PC-3 (cell line): ENCODE measurements around the gene FBLN1. TPM values are rescaled to one million over a fixed set of nuclear protein-coding genes. Genes with fewer than 3 reads are reported as not detected.
"Not testable (repeated sequence)": the region's sequence is repeated elsewhere in the genome, so short reads cannot be mapped to it uniquely, and the experiment has no call there.

Experiments
- ATAC-seq: fragments of 200-7000 bp; cut with Tn5 transposase; 2 replicates; pipeline ENCODE4 v1.9.1; 2020; ENCODE audit warnings: mild to moderate bottlenecking, moderate library complexity
- BruUV-seq: library from RNA; stranded (reverse); fragments of 400-500 nt; replicated peaks from 2 replicates; lab custom pipeline; 2021; lab: Mats Ljungman, UMichigan
- CTCF ChIA-PET: fragments of 300-600 bp; sonication (Branson Sonifier 250); formaldehyde crosslinking; loops from one replicate; lab custom pipeline; 2022; ENCODE audit warnings: antibody characterized with exemption; lab: Charles Lee
- POLR2A ChIA-PET: fragments of 300-600 bp; sonication (Branson Sonifier 250); formaldehyde crosslinking; loops from one replicate; lab custom pipeline; 2022; ENCODE audit warnings: antibody characterized with exemption; ENCODE audit not compliant: unreplicated experiment; lab: Charles Lee
- DNase-seq: peaks from one replicate; pipeline ENCODE4 v3.0.0-alpha.2; 2015
- H2AFZ ChIP-seq: fragments of 300-600 bp; sonication (generic); 2 replicates; pipeline ENCODE4 v1.6.0; 2016; ENCODE audit warnings: antibody characterized with exemption, low read length
- H3F3A ChIP-seq: fragments of 300-600 bp; sonication (generic); one replicate; pipeline ENCODE4 v1.6.0; 2017; ENCODE audit warnings: antibody characterized with exemption, low read length, control low read depth, mild to moderate bottlenecking; ENCODE audit not compliant: unreplicated experiment
- H3K27ac ChIP-seq: fragments of 300-600 bp; sonication (generic); 2 replicates; pipeline ENCODE4 v1.5.1; 2016; ENCODE audit warnings: mild to moderate bottlenecking, low read length
- H3K27me3 ChIP-seq: fragments of 300-600 bp; sonication (generic); 2 replicates; pipeline ENCODE4 v1.6.1; 2016; ENCODE audit warnings: low read length, mixed read lengths
- H3K36me3 ChIP-seq: fragments of 300-600 bp; sonication (generic); 2 replicates; pipeline ENCODE4 v1.6.1; 2016; ENCODE audit warnings: low read depth, mixed run types, low read length, mixed read lengths
- H3K4me1 ChIP-seq: fragments of 300-600 bp; sonication (generic); 2 replicates; pipeline ENCODE4 v1.5.1; 2016; ENCODE audit warnings: low read length; ENCODE audit not compliant: insufficient read depth
- H3K4me2 ChIP-seq: fragments of 300-600 bp; sonication (generic); 2 replicates; pipeline ENCODE4 v1.6.0; 2016; ENCODE audit warnings: low read length
- H3K4me3 ChIP-seq: fragments of 300-600 bp; sonication (generic); 2 replicates; pipeline ENCODE4 v1.5.1; 2016; ENCODE audit warnings: mild to moderate bottlenecking, low read length, mixed read lengths
- H3K79me2 ChIP-seq: fragments of 300-600 bp; sonication (generic); 2 replicates; pipeline ENCODE4 v1.6.1; 2017; ENCODE audit warnings: low read length, mixed read lengths
- H3K9ac ChIP-seq: fragments of 300-600 bp; sonication (generic); 2 replicates; pipeline ENCODE4 v1.6.0; 2016; ENCODE audit warnings: mild to moderate bottlenecking, low read length
- H3K9me2 ChIP-seq: fragments of 300-600 bp; sonication (generic); replicated peaks from 2 replicates; pipeline ENCODE4 v1.6.1; 2016; ENCODE audit warnings: mixed run types, low read length, mixed read lengths
- H3K9me3 ChIP-seq: fragments of 300-600 bp; sonication (generic); 2 replicates; pipeline ENCODE4 v1.6.1; 2016; ENCODE audit warnings: low read length, mixed read lengths
- H4K20me1 ChIP-seq: fragments of 300-600 bp; sonication (generic); 2 replicates; pipeline ENCODE4 v1.6.1; 2016; ENCODE audit warnings: low read length, mixed read lengths
- CTCF ChIP-seq: fragments of 300-600 bp; sonication (generic); conservative IDR thresholded peaks from 2 replicates; pipeline ENCODE4 v1.5.1; 2017; ENCODE audit warnings: antibody characterized with exemption, low read depth, mild to moderate bottlenecking, low read length
- EZH2 ChIP-seq: fragments of 300-600 bp; sonication (generic); IDR thresholded peaks from one replicate; pipeline ENCODE4 v1.6.1; 2017; ENCODE audit warnings: antibody characterized with exemption, mild to moderate bottlenecking, low read length; ENCODE audit not compliant: unreplicated experiment
- EZH2phosphoT487 ChIP-seq: fragments of 300-600 bp; sonication (generic); IDR thresholded peaks from 2 replicates; pipeline ENCODE4 v1.6.1; 2018; ENCODE audit warnings: mild to moderate bottlenecking, antibody characterized with exemption, low read length, borderline replicate concordance
- intact Hi-C: fragments of 100-400 bp; cut with micrococcal nuclease; formaldehyde crosslinking; loops from 2 replicates; pipeline ENCODE4 v1.9.0; 2023
- total RNA-seq: library from RNA; depleted of rRNA; stranded (reverse); fragments of >200 nt; gene quantifications from 2 replicates; pipeline ENCODE4 v1.2.3, GENCODE V29; 2014

Gene FBLN1
- total RNA-seq, 1 experiment from 2014 or later, result 13.4 TPM

DNA sequence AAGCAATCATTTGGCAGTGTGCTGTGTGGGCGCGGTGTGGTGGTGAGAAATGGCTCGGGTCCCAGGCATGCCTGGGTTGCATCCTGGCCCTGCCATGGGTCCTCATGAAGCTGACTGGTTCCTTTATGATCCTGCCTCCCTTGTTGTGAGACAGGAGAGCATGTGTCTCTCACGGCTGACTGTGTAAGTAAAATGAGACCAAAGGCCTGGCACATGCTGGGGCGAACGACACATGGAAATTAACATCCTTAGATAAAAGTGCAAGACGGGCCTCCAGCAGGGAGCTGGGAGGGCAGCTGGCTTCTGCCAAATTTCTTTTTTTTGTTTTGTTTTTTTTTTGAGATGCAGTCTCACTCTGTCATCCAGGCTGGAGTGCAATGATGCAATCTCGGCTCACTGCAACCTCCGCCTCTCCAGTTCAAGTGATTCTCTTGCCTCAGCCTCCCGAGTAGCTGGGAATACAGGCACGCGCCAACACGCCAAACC, 9.4 kb upstream of the FBLN1 start:
- Histone ChIP-seq H3K9me3 (0 out of 2 replicates have a peak, but pooled peaks cover 2% of the 10 kb centered on the region), H3K4me1 (no peaks in the 10 kb centered on the region), H3K79me2 (no peaks in the 10 kb centered on the region), H3K9me2 (no peaks in the 10 kb centered on the region), H3K27me3 (no peaks in the 10 kb centered on the region), H3K36me3 (no peaks in the 10 kb centered on the region), H3K9ac (no peak overlapping the region), H4K20me1 (no peaks in the 10 kb centered on the region), H3K4me3 (no peak overlapping the region), H3K27ac (no peak overlapping the region), H2AFZ (no peak overlapping the region), H3K4me2 (no peak overlapping the region), H3F3A (no peaks in the 10 kb centered on the region)
- ChIA-PET CTCF (no interaction called here), POLR2A (no interaction called here)
- TF ChIP-seq CTCF (no peak), EZH2 (no peak)
- no peak for DNase-seq
- no TSS peak for BruUV-seq
- no peak for ATAC-seq
- intact Hi-C loops, result no loop called here

DNA sequence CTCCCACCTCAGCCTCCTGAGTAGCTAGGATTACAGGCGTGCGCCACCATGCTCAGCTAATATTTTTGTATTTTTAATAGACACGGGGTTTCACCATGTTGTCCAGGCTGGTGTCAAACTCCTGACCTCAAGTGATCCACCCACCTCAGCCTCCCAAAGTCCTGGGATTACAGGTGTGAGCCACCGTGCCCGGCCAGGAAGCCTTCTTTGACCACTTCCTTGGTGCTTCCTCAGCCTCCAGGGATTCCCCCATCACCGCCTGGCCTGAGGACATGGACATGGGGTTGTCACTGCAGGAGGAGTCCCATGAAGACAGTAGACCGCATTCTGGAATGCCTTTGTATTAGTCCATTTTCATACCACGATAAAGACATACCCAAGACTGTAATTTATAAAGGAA, 8.4 kb upstream of the FBLN1 start:
- H3K4me1 ChIP-seq, H3K4me2 ChIP-seq, H3K4me3 ChIP-seq, H3F3A ChIP-seq, H3K9me3 ChIP-seq, ATAC-seq, H3K36me3 ChIP-seq, DNase-seq, H3K27ac ChIP-seq, POLR2A ChIA-PET, CTCF ChIA-PET, H3K27me3 ChIP-seq, intact Hi-C loops, H2AFZ ChIP-seq, H3K79me2 ChIP-seq, H3K9ac ChIP-seq, BruUV-seq, H4K20me1 ChIP-seq, H3K9me2 ChIP-seq: not testable (repeated sequence)

DNA sequence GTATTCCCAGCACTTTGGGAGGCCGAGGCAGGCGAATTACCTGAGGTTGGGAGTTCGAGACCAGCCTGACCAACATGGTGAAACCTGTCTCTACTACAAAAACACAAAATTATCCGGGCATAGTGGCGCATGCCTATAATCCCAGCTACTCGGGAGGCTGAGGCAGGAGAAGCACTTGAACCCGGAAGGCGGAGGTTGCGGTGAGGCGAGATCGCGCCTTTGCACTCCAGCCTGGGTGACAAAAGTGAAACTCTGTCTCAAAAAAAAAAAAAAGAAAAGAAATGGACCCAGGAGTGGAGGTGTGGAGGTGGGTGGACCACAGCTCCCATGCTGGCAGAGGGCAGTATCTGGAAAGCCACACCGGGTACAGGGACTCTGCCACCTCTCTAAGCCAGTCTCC, 7.1 kb upstream of the FBLN1 start:
- H3K27ac ChIP-seq, H3K9ac ChIP-seq, H3K27me3 ChIP-seq, POLR2A ChIA-PET, H3K9me3 ChIP-seq, H3K4me3 ChIP-seq, H3K36me3 ChIP-seq, ATAC-seq, H3K79me2 ChIP-seq, H3K4me1 ChIP-seq, DNase-seq, H3F3A ChIP-seq, BruUV-seq, CTCF ChIA-PET, intact Hi-C loops, H4K20me1 ChIP-seq, H3K4me2 ChIP-seq, H2AFZ ChIP-seq, H3K9me2 ChIP-seq: not testable (repeated sequence)

DNA sequence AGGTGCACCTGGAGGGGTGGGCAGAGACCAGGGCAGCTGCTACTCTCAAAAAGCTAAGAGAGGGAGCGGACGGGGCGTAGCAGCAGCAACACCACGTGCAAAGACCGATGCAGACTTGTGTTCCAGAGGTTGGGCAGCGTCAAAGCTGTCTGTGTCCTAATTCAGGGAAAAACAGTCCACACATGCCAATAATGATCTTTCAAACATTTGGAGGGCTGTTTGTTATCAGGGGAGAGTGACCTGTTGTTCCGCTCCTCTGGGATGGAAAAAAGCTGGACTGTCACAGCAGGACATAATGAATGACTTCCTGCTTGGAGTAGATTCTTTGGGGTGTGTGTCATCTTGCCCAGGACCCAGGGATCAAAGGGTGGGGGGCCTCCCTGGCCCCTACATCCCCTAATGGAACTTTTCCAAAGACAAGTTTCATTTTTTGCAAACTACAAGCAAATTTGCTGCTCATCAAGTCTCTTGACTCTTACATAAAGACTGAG, 6.2 kb upstream of the FBLN1 start:
- Histone ChIP-seq H4K20me1 (no peaks in the 10 kb centered on the region), H3K4me3 (no peak overlapping the region), H3K9me2 (no peaks in the 10 kb centered on the region), H3K9ac (no peak overlapping the region), H3K4me1 (no peaks in the 10 kb centered on the region), H2AFZ (no peak overlapping the region), H3K36me3 (no peaks in the 10 kb centered on the region), H3K27me3 (no peaks in the 10 kb centered on the region), H3F3A (no peaks in the 10 kb centered on the region), H3K27ac (no peak overlapping the region), H3K79me2 (no peaks in the 10 kb centered on the region), H3K9me3 (no peaks in the 10 kb centered on the region), H3K4me2 (no peak overlapping the region)
- intact Hi-C loops, result no loop called here
- POLR2A ChIA-PET, result no interaction called here
- CTCF ChIA-PET, result no interaction called here
- no peak for DNase-seq
- no TSS peak for BruUV-seq
- TF ChIP-seq CTCF (no peak), EZH2 (no peak), EZH2phosphoT487 (no peak)
- no peak for ATAC-seq
